Retinal pigment epithelial cell (primary cell): Measurements from ENCODE around the gene C1orf167.

ENCODE experiments used
- DNase-seq: peaks from one replicate; pipeline ENCODE4 v3.0.0-alpha.2; 2010; ENCODE audit warnings: low read depth
- H3K4me3 ChIP-seq: 2 replicates; pipeline ENCODE4 v1.5.1; 2011; ENCODE audit warnings: mild to moderate bottlenecking, low read length, control low read depth, moderate library complexity
- CTCF ChIP-seq: conservative IDR thresholded peaks from 2 replicates; pipeline ENCODE4 v1.5.1; 2011; ENCODE audit warnings: low read depth, low read length, control low read depth, inconsistent platforms

C1orf167 gene

GRCh38 chr1:11771481-11772043 lies 9.6 kb downstream of the C1orf167 start:
- no peak overlapping the region for H3K4me3 ChIP-seq
- DNase-seq: no peak
- no peak for TF ChIP-seq CTCF

- H3K4me3 ChIP-seq: no peak overlapping the region
- DNase-seq: no peak
- no peak for TF ChIP-seq CTCF
Observed at GRCh38 chr1:11772458-11772857, 10.5 kb downstream of the C1orf167 start.

GRCh38 chr1:11774753-11775152 lies 12.8 kb downstream of the C1orf167 start:
- H3K4me3 ChIP-seq: no peak overlapping the region
- no peak for DNase-seq
- no peak for TF ChIP-seq CTCF

- no peak for DNase-seq
- H3K4me3 ChIP-seq: no peak overlapping the region
- TF ChIP-seq CTCF: no peak
Observed at GRCh38 chr1:11777658-11778322, 15.8 kb downstream of the C1orf167 start.

GRCh38 chr1:11778336-11778735 lies 16.3 kb downstream of the C1orf167 start:
- no peak for DNase-seq
- no peak for TF ChIP-seq CTCF
- no peak overlapping the region for H3K4me3 ChIP-seq

DNA sequence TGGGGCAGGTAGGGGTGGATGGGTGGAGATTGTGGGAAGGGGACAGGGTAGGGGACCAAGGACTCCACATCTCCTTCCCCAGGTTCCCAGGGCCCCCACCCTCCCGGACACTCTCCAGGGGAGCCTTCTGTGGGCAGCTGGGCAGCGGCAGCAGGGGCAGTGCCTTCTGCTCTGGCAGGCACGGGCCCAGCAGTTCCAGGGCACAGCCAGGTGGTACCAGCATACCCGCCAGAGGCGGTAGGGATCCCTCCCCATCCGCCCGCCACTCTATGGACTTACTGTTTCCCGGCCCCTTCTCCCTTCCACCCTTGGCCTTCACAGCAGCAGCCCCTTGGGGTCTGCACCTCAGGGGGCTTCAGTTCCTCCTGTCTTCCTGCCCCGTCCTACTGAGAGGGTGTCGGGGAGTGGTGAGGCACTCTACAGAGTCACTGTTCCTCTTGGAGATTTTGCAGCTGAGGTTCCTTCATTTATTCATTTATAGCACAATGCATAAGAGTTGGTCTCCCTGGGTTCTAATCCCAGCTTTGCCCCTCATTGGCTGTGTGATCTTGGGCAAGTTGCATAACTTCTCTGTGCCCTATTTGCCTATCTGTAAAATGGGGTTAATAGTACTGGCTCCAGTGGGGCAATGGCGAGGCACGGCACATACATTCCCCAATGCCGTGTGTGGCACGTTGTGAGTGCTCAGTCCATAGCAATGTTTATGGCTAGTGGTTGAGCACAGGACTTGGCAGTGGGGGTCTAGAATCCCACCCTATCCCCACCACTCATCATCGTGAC lies 17.0 kb downstream of the C1orf167 start:
- TF ChIP-seq CTCF: no peak
- DNase-seq: no peak
- H3K4me3 ChIP-seq: no peak overlapping the region
